Omental fat pad (tissue), 4 donors: Measurements from ENCODE around the gene DPH6. TPM values are rescaled to one million over a fixed set of nuclear protein-coding genes. Genes with fewer than 3 reads are reported as not detected.

Experiments used
- ATAC-seq: fragments of 150-250 bp; one replicate; pipeline ENCODE4 v1.9.1; 2016; ENCODE audit warnings: mild to moderate bottlenecking, moderate library complexity; ENCODE audit not compliant: low FRiP score
- DNase-seq: peaks from one replicate; pipeline ENCODE4 v3.0.0-alpha.2; 2019; ENCODE audit warnings: low spot score
- CTCF ChIP-seq, 3 donors: fragments of 450-650 bp; IDR thresholded peaks; one replicate each; pipeline ENCODE4 v1.5.1; 2016 to 2017; ENCODE audit warnings: antibody characterized with exemption in 3 of 3, mild to moderate bottlenecking in 3 of 3, moderate library complexity in 2 of 3
- total RNA-seq, 4 donors: library from RNA; depleted of rRNA; stranded (reverse); fragments of >200 nt; gene quantifications; one replicate each; pipeline ENCODE4 v1.1.0, GENCODE V29; 2016

Gene DPH6
- total RNA-seq, 4 donors from 2014 or later = 10.1 to 27.9 (median 13.7) TPM

GRCh38 chr15:35557012-35557411, 11.0 kb upstream of the DPH6 start:
- TF ChIP-seq CTCF (IDR thresholded peaks at IDR 0.05) = no peak
- ATAC-seq = no peak
- DNase-seq = no peak

DNA sequence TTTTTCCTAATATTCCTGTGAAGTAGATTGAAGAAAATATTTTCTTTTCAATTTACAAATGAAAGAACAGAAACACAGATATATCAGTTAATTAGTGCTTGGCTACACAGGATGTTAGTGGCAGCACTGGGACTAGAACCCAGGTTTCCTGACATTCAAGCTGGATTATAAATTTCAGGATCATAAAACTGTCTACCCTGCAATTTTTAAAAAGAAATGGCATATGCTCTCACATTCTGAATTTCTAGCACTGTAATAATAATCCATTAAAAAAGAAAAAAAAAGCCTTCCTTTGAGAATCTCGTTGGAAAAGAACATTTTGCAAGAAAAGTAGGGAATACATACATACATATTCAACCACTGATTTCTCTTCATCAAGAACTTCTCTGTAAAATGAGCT, 9.3 kb upstream of the DPH6 start:
- TF ChIP-seq CTCF (IDR thresholded peaks at IDR 0.05) = no peak
- no peak for DNase-seq
- no peak for ATAC-seq

DNA sequence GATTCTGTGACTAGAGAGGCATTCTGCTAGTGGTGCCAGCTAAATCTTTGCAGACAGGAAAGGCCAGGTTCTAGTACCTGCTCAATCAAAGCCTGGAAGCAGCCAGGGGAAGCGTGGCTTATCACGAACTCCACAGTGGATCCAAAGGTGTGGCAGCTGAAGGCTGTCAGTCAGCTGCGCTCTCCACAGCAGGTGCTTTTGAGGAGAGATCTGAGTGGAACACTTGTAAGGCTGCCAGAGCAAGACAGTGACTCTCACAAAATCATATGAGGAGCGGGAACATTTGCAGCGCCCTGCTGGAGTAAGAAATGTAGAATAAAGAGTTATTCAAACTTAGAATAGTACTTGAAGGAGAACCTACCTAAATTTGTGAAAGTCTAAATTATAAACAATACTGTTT, 5.0 kb upstream of the DPH6 start:
- ATAC-seq (no peak), DNase-seq (no peak)
- TF ChIP-seq CTCF (IDR thresholded peaks at IDR 0.05) = no peak

DNA sequence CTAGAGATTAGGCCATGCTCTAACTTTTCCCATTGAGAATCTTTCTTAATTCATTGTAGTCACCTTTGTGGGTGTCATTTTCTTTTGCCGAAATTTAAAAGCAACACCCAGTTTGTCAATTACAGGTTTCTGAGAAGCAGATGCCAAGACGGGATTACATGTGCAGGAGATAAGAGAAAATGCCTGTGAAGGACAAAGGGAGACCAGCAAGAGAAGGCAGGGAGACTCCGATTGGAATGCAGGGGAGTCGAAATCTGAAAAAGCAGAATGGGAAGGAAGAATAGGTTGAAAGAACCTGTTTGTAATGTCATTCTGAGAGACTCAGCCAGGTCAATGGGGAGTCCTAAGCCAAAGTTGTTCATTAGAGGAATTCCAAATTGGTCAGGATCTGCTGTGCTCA, 3.6 kb upstream of the DPH6 start:
- DNase-seq (no peak), ATAC-seq (no peak)
- TF ChIP-seq CTCF (IDR thresholded peaks at IDR 0.05) = no peak

DNA sequence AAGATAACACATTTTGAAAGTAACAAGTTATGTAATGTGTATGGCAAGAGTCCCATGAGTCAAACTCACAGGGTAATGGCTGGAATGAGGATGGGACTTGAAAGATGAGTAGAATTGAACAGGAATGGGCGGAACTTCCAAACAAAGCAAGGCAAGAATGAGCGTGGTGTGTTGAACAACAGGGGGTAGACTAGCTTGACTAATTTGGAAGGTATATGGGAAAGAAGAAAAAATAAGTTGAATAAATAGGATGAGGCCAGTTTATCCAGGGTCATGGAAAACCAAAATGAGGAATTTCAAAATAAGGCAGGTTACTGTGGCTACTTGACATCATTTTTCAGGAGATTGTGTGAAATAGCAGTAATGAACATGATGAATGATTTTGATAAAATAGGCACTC, 2.5 kb upstream of the DPH6 start:
- ATAC-seq (no peak), DNase-seq (no peak)
- no peak for TF ChIP-seq CTCF (IDR thresholded peaks at IDR 0.05)

- DNase-seq (no peak), ATAC-seq (no peak)
- TF ChIP-seq CTCF (IDR thresholded peaks at IDR 0.05) = no peak
Observed at GRCh38 chr15:35547775-35548364, 1.9 kb upstream of the DPH6 start.

GRCh38 chr15:35546511-35547381, 781 bp upstream of the DPH6 start:
- DNase-seq (no peak), ATAC-seq (no peak)
- no peak for TF ChIP-seq CTCF (IDR thresholded peaks at IDR 0.05)
